GM19467 (cell line): ENCODE data around the gene LAIR1.

Source experiments
- ATAC-seq: cut with Tn5 transposase; IDR thresholded peaks from one replicate; pipeline ENCODE4 v1.9.1; 2021; ENCODE audit warnings: mild to moderate bottlenecking, moderate library complexity; ENCODE audit not compliant: unreplicated experiment

Gene LAIR1

DNA sequence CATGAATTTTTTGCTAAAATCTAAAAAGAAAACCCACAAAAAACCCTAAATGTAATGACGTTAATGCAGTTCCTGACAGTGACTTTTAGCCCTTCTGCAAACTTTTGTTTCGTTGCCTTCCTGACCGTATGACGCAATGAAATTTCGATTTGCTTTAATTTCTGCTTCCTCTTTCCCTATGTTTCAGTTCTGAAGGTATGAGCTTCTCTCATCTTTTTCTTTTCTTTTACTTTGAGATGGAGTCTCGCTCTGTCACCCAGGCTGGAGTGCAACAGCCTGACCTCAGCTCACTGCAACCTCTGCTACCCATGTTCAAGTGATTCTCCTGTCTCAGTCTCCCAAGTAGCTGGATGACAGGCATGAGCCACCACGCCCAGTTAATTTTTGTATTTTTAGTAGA, 45.7 kb downstream of the LAIR1 start:
- ATAC-seq: no peak

DNA sequence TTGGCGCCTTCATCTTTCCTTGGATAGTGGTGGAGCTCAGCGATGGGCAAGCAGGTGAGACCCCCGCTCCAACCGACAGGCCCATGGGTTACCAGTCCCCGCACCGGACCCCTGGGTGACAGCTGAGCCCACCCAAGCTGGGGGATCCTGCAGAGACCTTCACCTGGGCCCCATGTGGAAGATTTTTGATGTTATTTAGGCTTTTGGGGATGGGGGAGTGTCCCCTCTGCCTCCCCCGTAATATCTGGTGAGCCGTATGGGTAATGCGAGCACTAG, 46.8 kb downstream of the LAIR1 start:
- ATAC-seq: no peak

DNA sequence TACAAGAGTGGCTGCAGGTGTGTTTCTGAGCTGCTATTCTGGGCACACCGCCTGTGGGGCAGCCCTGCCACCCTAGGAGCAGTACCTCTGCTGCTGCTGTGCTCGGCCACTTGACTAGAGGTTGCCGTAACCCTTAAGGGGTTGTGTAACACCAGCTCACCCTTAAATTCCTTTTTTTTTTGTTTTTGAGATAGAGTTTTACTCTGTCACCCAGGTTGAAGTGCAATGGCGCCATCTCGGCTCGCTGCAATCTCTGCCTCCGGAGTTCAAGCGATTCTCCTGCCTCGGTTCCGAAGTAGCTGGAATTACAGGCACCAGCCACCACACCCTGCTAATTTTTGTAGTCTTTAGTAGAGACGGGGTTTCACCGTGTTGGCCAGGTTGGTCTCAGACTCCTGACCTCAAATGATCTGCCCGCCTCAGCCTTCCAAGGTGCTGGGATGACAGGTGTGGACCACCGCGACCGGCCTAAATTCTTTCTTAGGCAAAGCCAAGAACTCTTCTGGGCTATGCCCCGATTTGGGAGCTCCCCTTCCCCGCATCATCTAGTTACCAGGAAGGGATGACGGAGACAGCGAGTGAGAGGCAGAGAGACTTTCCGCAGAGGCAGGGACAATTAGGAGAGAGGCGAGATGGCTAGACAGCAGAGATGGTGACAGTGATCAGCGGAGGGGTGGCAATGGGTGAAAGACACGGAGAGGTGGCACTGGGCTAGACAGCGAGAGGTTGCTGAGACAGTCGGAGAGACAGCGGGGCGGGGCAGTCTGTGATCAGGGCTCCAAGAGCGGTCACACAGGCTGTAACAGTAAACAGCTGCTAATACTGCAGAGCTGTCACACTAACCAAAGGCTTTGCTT, 47.4 kb downstream of the LAIR1 start:
- ATAC-seq: no peak

- ATAC-seq: no peak
These were observed 48.0 kb downstream of the LAIR1 start for GRCh38 chr19:54316746-54317107.

DNA sequence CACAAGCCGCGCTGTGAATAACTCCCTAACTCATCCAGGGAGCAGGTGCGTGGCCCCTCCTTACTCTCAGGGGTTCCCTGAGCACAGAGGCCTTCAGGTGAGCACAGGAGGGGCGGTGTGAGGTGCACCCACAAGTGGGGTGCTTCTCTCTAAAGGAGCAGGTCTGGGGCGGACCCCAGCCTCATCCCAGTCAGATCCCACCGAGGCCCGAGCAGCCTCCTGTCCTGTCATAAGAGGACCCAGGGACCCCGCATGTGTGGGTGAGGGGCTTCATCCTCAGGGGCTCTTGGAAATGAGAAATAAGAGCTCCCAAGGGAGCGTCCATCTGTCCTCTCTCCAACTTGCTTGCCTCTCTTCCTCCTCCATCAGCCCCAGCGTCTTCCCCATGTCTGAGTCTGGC, 48.8 kb downstream of the LAIR1 start:
- no peak for ATAC-seq

- ATAC-seq: no peak
These were observed 52.0 kb downstream of the LAIR1 start, which contains the start of gene LILRA5 for GRCh38 chr19:54312436-54313377. LILRA5 (minus strand) TSS chr19:54313166; CDS start chr19:54313019, 147 bp downstream.

- ATAC-seq: no peak
These were observed 52.7 kb downstream of the LAIR1 start for GRCh38 chr19:54312011-54312410.

- no peak for ATAC-seq
These were observed 53.2 kb downstream of the LAIR1 start for GRCh38 chr19:54311486-54311885.

- no peak for ATAC-seq
These were observed 54.2 kb downstream of the LAIR1 start for GRCh38 chr19:54310543-54310942.

DNA sequence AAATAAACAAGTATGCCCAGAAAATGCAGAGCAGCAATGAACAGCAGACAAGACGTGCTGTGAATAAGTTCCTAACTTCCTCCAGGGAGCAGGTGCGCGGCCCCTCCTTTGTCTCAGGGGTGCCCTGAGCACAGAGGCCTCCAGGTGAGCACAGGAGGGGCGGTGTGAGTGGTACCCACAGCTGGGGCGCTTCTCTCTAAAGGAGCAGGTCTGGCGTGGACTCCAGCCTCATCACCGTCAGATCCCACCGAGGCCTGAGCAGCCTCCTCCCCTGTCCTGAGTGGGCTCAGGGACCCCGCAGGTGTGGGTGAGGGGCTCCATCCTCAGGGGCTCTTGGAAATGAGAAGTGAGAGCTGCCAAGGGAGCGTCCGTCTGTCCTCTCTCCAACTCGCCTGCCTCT, 54.9 kb downstream of the LAIR1 start:
- ATAC-seq: no peak

DNA sequence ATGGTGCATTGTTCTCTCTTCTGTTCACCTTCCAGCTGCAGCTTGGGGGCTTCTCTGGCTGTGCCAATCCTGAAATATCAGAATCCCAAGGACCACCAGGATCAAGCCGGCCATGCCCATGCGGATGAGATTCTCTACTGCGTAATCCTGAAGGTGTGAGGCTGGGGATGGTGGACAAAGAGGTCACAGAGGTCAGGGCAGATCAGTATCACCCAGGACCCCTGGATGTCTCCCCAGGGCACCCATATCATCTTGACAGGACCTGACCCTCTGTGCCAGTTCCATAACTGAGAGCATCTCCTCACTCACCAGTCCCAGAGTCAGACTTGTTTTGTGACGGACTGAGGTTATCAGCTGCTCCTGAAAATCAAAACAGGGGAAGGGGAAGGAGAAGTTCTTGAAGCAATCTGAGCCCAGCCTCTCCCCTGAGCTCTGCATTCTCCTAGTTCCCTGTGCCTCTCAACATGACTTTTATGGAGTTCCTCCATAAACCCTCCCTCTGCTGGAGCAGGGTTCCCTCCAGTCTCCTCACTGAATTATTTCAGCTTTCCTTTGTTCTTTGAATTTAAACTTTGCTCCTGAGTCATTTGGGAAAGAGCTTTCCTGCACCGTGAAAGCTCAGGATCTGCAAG, 57.2 kb downstream of the LAIR1 start:
- no peak for ATAC-seq

- ATAC-seq: no peak
These were observed 59.6 kb downstream of the LAIR1 start for GRCh38 chr19:54305141-54305540.

GRCh38 chr19:54302257-54302656, 62.5 kb downstream of the LAIR1 start:
- ATAC-seq: no peak
